A549 (cell line): ENCODE results near the gene RFX1.
A peak's percentile ranks its signal among the peaks of the same experiment; 100 is the strongest.

ENCODE experiments used
- EHMT2 ChIP-seq: fragments of 200-600 bp; sonication (generic); IDR thresholded peaks from 2 replicates; pipeline ENCODE4 v1.6.1; 2016; ENCODE audit warnings: antibody characterized with exemption, low read depth, mild to moderate bottlenecking, moderate library complexity
- FOSL2 ChIP-seq, 2 experiments: fragments of 450-650 bp in 1 of 2; fragments of >200 bp in 1 of 2; sonication (Bioruptor Twin) in 1 of 2; formaldehyde crosslinking; IDR thresholded peaks; 2 replicates each; pipeline versions ENCODE4 v1.5.0 to v1.6.1; 2016 to 2020; ENCODE audit warnings: mild to moderate bottlenecking in 1 of 2, moderate library complexity in 1 of 2
- KDM5A ChIP-seq: fragments of 200-600 bp; sonication (generic); IDR thresholded peaks from 2 replicates; pipeline ENCODE4 v1.6.1; 2016; ENCODE audit warnings: antibody characterized with exemption, mild to moderate bottlenecking
- MAFK ChIP-seq: fragments of 450-650 bp; IDR thresholded peaks from 2 replicates; pipeline ENCODE4 v1.6.1; 2014; ENCODE audit not compliant: partially characterized antibody
- POLR2A ChIP-seq: IDR thresholded peaks from 2 replicates; pipeline ENCODE4 v1.6.1; 2012; ENCODE audit warnings: mild to moderate bottlenecking, low read length
- RFX5 ChIP-seq: fragments of 450-650 bp; IDR thresholded peaks from 2 replicates; pipeline ENCODE4 v1.7.1; 2014; ENCODE audit warnings: antibody characterized with exemption, mild to moderate bottlenecking, moderate library complexity
- SMC3 ChIP-seq: fragments of >200 bp; sonication (Bioruptor Twin); formaldehyde crosslinking; IDR thresholded peaks from 3 replicates; pipeline ENCODE4 v1.6.1; 2018; ENCODE audit warnings: inconsistent platforms
- TF ChIP-seq, protein P1 (sequence below): fragments of >200 bp; sonication (Bioruptor Twin); formaldehyde crosslinking; IDR thresholded peaks from 3 replicates; pipeline ENCODE4 v1.5.1; 2016
- TF ChIP-seq, protein P2 (sequence below): fragments of 200-600 bp; sonication (generic); IDR thresholded peaks from 2 replicates; pipeline ENCODE4 v1.6.1; 2016; ENCODE audit warnings: antibody characterized with exemption, mild to moderate bottlenecking, moderate library complexity
- TF ChIP-seq, protein P3 (sequence below): IDR thresholded peaks from 2 replicates; pipeline ENCODE4 v1.6.1; 2012

DNA sequence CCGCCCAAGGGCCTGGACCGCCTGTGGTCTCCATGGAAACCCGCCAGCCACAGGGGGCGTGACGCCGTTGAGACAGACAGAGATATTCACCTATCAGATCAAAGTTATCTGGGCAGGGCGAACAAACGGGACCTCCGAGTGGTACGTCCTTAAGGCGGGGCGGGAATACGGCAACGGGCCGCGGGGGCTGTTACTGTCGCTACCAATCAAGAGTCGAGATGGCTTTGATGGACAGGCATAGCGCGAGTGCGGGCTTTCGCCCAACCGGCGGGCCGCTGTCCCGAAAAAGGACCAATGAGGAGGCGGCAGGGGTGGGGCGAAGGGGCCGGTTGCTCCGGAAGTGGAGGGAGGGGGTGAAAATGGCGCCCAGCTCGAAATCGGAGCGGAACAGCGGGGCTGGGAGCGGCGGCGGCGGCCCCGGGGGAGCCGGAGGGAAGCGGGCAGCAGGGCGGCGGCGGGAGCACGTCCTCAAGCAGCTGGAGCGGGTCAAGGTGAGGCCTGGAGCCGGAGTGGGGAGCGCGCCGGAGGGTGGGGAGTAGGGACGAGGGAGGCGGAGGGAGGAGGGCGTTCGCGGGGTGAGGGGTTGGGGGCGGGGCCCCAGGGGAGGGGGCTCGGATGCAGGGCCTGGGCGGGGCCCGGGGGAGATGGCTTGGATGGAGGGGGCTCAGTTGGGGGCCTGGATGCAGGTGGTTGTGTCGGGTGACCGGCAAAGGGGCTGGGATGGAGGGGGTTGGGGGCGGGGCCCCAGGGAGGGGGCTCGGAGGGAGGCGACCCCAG, 53.8 kb downstream of the RFX1 start, which contains the start of gene DCAF15:
- TF ChIP-seq KDM5A = peak; percentile 34; the same call in 1 of the 2 replicates
- peak; percentile 45; the same call in 1 of the 2 replicates for TF ChIP-seq POLR2A
- TF ChIP-seq MAFK = no peak
- peak; percentile 41; the same call in 1 of the 2 replicates for TF ChIP-seq RFX5
- TF ChIP-seq, protein P1, sequence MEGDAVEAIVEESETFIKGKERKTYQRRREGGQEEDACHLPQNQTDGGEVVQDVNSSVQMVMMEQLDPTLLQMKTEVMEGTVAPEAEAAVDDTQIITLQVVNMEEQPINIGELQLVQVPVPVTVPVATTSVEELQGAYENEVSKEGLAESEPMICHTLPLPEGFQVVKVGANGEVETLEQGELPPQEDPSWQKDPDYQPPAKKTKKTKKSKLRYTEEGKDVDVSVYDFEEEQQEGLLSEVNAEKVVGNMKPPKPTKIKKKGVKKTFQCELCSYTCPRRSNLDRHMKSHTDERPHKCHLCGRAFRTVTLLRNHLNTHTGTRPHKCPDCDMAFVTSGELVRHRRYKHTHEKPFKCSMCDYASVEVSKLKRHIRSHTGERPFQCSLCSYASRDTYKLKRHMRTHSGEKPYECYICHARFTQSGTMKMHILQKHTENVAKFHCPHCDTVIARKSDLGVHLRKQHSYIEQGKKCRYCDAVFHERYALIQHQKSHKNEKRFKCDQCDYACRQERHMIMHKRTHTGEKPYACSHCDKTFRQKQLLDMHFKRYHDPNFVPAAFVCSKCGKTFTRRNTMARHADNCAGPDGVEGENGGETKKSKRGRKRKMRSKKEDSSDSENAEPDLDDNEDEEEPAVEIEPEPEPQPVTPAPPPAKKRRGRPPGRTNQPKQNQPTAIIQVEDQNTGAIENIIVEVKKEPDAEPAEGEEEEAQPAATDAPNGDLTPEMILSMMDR = no peak
- TF ChIP-seq, protein P2, sequence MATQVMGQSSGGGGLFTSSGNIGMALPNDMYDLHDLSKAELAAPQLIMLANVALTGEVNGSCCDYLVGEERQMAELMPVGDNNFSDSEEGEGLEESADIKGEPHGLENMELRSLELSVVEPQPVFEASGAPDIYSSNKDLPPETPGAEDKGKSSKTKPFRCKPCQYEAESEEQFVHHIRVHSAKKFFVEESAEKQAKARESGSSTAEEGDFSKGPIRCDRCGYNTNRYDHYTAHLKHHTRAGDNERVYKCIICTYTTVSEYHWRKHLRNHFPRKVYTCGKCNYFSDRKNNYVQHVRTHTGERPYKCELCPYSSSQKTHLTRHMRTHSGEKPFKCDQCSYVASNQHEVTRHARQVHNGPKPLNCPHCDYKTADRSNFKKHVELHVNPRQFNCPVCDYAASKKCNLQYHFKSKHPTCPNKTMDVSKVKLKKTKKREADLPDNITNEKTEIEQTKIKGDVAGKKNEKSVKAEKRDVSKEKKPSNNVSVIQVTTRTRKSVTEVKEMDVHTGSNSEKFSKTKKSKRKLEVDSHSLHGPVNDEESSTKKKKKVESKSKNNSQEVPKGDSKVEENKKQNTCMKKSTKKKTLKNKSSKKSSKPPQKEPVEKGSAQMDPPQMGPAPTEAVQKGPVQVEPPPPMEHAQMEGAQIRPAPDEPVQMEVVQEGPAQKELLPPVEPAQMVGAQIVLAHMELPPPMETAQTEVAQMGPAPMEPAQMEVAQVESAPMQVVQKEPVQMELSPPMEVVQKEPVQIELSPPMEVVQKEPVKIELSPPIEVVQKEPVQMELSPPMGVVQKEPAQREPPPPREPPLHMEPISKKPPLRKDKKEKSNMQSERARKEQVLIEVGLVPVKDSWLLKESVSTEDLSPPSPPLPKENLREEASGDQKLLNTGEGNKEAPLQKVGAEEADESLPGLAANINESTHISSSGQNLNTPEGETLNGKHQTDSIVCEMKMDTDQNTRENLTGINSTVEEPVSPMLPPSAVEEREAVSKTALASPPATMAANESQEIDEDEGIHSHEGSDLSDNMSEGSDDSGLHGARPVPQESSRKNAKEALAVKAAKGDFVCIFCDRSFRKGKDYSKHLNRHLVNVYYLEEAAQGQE = no peak
- TF ChIP-seq SMC3 = no peak
- TF ChIP-seq, protein P3, sequence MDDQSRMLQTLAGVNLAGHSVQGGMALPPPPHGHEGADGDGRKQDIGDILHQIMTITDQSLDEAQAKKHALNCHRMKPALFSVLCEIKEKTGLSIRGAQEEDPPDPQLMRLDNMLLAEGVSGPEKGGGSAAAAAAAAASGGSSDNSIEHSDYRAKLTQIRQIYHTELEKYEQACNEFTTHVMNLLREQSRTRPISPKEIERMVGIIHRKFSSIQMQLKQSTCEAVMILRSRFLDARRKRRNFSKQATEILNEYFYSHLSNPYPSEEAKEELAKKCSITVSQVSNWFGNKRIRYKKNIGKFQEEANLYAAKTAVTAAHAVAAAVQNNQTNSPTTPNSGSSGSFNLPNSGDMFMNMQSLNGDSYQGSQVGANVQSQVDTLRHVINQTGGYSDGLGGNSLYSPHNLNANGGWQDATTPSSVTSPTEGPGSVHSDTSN = peak; percentile 97
- TF ChIP-seq EHMT2 = no peak
- TF ChIP-seq FOSL2 (IDR thresholded peaks at IDR 0.05) = no peak
- no peak for TF ChIP-seq FOSL2 (CRISPR knock-in tag; IDR thresholded peaks at IDR 0.05)
